AG04450 (cell line): Measurements from ENCODE around the gene CSNK1A1. TPM values are rescaled to one million over a fixed set of nuclear protein-coding genes. Genes with fewer than 3 reads are reported as not detected.
"Not testable (repeated sequence)": the region's sequence is repeated elsewhere in the genome, so short reads cannot be mapped to it uniquely, and the experiment has no call there.

Experiments
- CTCF ChIA-PET: fragments of 300-600, 350-600 bp; formaldehyde crosslinking; extraction: SDS; loops from one replicate; lab custom pipeline; 2022; ENCODE audit warnings: antibody characterized with exemption, inconsistent platforms; lab: Charles Lee
- POLR2A ChIA-PET: fragments of 350-600 bp; formaldehyde crosslinking; extraction: SDS; loops from one replicate; lab custom pipeline; 2021; ENCODE audit warnings: antibody characterized with exemption, inconsistent platforms; lab: Yijun Ruan, JAX
- DNase-seq: peaks from one replicate; pipeline ENCODE4 v3.0.0-alpha.2; 2011; ENCODE audit warnings: low read depth, low spot score
- H3K27ac ChIP-seq: one replicate; pipeline ENCODE4 v1.5.1; 2012; ENCODE audit warnings: low read depth, low read length, control low read depth
- H3K27me3 ChIP-seq: one replicate; pipeline ENCODE4 v1.6.0; 2012; ENCODE audit warnings: low read length; ENCODE audit not compliant: control insufficient read depth, insufficient read depth
- H3K4me3 ChIP-seq: 2 replicates; pipeline ENCODE4 v1.5.1; 2011; ENCODE audit warnings: mild to moderate bottlenecking, low read depth, low read length, control low read depth
- H3K9me3 ChIP-seq: 2 replicates; pipeline ENCODE4 v1.5.1; 2012; ENCODE audit warnings: low read length; ENCODE audit not compliant: control insufficient read depth, insufficient read depth
- polyA plus RNA-seq: library from polyadenylated mRNA; depleted of rRNA; stranded (reverse); fragments of >200 nt; gene quantifications from 2 replicates; pipeline ENCODE4 v1.2.3, GENCODE V29; 2011
- TF ChIP-seq, protein P1 (sequence below): IDR thresholded peaks from 2 replicates; pipeline ENCODE4 v1.5.1; 2011; ENCODE audit warnings: low read depth, low read length, control low read depth, inconsistent platforms

CSNK1A1 gene
- polyA plus RNA-seq, 1 experiment: 329 TPM

DNA sequence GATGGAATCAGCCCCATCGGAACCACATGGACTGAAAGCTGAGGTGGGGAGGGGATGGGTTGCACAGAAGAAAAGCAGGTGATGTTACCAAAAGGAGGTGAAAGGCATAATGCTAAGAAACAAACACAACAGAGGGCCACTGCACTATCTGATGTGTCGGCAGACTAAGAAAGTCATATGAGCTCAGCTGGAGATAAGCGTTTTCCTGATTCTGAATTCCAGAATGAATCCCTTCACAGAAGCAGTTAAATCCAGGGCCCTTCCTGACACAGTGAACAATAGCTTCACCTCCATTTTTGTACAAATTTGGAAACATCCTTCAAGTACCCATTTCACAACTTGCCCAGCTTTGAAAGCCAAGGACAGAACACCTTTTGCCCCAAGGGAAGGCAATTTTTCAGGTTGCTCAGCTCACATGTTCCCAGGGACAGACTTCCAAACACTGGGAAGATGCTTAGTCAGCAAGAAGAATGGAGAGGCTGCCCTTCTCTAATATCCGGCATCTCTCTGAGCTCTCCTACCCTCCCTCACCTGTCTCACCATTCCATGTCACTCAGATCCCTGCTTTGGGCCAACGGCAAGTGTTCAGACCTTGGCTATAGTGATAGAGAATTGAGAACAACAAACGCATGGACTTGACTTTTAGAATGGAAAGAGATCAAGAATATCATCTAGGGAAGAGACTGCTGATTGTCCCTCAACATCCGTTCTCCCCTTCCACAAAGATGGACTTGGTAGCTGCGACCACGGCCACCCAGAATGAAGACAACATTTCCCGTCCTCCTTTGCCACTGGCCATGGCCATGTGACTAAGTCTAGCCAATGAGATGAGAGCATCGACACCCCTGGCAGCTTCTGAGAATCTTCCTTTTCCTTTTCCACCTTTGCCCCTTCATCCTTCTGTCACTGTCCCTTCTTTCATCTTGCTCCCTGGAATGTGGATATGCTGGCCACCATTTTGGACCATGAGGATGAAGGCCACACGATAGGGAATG, 103.6 kb downstream of the CSNK1A1 start:
- CTCF ChIA-PET: interaction anchor here (0.6 to 4.1 kb wide), 9 partner anchors 13 to 171 kb away, joined by 3 to 36 read pairs (median 4); partner anchors contain the start of gene CSNK1A1
- no peak for DNase-seq
- Histone ChIP-seq H3K4me3 (no peak overlapping the region), H3K9me3 (no peaks in the 10 kb centered on the region), H3K27ac (peak overlapping the region; percentile 2), H3K27me3 (no peaks in the 10 kb centered on the region)
- POLR2A ChIA-PET: interaction anchor here (0.6 to 1.8 kb wide), 3 partner anchors 39 to 172 kb away, joined by 3 to 16 read pairs (median 6); no protein-coding TSS in a partner anchor
- TF ChIP-seq, protein P1, sequence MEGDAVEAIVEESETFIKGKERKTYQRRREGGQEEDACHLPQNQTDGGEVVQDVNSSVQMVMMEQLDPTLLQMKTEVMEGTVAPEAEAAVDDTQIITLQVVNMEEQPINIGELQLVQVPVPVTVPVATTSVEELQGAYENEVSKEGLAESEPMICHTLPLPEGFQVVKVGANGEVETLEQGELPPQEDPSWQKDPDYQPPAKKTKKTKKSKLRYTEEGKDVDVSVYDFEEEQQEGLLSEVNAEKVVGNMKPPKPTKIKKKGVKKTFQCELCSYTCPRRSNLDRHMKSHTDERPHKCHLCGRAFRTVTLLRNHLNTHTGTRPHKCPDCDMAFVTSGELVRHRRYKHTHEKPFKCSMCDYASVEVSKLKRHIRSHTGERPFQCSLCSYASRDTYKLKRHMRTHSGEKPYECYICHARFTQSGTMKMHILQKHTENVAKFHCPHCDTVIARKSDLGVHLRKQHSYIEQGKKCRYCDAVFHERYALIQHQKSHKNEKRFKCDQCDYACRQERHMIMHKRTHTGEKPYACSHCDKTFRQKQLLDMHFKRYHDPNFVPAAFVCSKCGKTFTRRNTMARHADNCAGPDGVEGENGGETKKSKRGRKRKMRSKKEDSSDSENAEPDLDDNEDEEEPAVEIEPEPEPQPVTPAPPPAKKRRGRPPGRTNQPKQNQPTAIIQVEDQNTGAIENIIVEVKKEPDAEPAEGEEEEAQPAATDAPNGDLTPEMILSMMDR: no peak

DNA sequence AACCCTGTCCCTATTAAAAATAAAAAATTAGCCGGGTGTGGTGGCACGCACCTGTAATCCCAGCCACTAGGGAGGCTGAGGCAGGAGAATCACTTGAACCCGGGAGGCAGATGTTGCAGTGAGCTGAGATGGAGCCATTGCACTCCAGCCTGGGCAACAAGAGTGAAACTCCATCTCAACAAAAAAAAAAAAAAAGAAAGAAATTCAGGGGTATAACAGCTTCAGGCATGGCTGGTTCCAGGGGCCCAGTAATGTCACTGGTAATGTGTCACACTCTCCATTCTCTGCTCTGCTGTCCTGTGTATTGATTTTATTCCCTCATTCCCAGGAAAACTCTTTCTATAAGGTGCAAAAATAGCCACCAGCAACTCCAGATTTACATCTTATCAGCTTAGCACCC, 104.4 kb downstream of the CSNK1A1 start:
- CTCF ChIA-PET: interaction anchor here (0.6 to 4.1 kb wide), 10 partner anchors 9 to 172 kb away, joined by 3 to 36 read pairs (median 12); partner anchors contain the start of gene CSNK1A1
- not testable (repeated sequence) for DNase-seq, H3K27ac ChIP-seq, H3K9me3 ChIP-seq, H3K27me3 ChIP-seq, H3K4me3 ChIP-seq
- POLR2A ChIA-PET: interaction anchor here (0.7 to 1.8 kb wide), 4 partner anchors 10 to 42 kb away, joined by 3 to 16 read pairs (median 4); no protein-coding TSS in a partner anchor

GRCh38 chr5:149445739-149446369, 105.4 kb downstream of the CSNK1A1 start:
- ChIA-PET CTCF (interaction anchor here (0.6 to 4.1 kb wide), 12 partner anchors 10 to 173 kb away, joined by 3 to 36 read pairs (median 7); partner anchors contain the start of gene CSNK1A1), POLR2A (interaction anchor here (0.6 to 1.8 kb wide), 12 partner anchors 10 to 165 kb away, joined by 3 to 16 read pairs (median 4); no protein-coding TSS in a partner anchor)
- H3K27me3 ChIP-seq: peaks cover 2% of the 10 kb centered on the region
- TF ChIP-seq, protein P1: peak; percentile 15; the same call in 1 of the 2 replicates
- DNase-seq: peak; percentile 88
- H3K27ac ChIP-seq: peak overlapping the region; percentile 94
- no peaks in the 10 kb centered on the region for H3K9me3 ChIP-seq
- no peak overlapping the region for H3K4me3 ChIP-seq

DNA sequence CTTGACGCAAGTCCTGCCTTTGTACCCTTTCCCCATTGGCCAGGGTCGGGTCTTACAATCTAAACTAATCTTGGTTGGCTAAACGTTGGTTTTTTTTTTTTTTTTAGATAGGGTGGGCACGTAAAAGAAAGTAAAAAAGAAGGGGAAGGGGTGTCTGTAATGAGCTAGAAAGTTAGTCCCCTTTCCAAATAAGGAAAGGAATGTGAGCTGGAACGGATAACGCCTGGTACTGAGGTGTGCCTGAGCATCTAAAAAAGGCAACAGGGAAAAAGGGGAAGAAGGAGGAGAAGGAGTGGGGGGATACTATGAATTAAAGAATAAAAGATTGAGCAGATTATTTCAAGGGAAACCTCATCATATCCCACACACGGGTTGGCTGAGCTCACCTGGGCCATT, 105.9 kb downstream of the CSNK1A1 start:
- H3K27ac ChIP-seq: peak overlapping the region; percentile 94
- DNase-seq: no peak
- POLR2A ChIA-PET: interaction anchor here (0.6 to 1.8 kb wide), 9 partner anchors 9 to 166 kb away, joined by 3 to 16 read pairs (median 4); no protein-coding TSS in a partner anchor
- TF ChIP-seq, protein P1: no peak
- no peaks in the 10 kb centered on the region for H3K9me3 ChIP-seq
- CTCF ChIA-PET: interaction anchor here (0.6 to 4.1 kb wide), 11 partner anchors 11 to 173 kb away, joined by 3 to 36 read pairs (median 8); partner anchors contain the start of gene CSNK1A1
- H3K27me3 ChIP-seq: peaks cover 2% of the 10 kb centered on the region
- H3K4me3 ChIP-seq: no peak overlapping the region

DNA sequence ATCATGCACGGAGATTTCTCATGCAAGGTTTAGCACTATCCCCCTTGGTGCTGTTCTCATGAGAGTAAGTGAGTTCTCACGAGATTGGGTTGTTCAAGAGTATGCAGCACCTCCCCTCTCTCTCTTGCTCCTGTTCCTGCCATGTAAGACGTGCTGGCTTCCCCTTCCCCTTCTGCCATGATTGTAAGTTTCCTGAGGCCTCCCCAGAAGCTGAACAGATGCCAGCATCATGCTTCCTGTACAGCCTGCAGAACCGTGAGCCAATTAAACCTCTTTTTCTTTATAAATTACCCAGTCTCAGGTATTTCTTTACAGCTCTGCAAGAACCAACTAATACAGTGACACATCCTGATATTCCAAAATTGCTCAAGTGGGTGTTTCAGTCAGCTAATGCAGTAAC, 106.8 kb downstream of the CSNK1A1 start:
- not testable (repeated sequence) for H3K27me3 ChIP-seq, DNase-seq, H3K9me3 ChIP-seq, H3K27ac ChIP-seq, H3K4me3 ChIP-seq
- POLR2A ChIA-PET: interaction anchor here (0.7 to 1.4 kb wide), 2 partner anchors 37 to 118 kb away, joined by 6 to 10 read pairs; no protein-coding TSS in a partner anchor
- CTCF ChIA-PET: interaction anchor here (0.8 to 4.1 kb wide), 5 partner anchors 77 to 175 kb away, joined by 3 to 36 read pairs (median 22); partner anchors contain the start of gene CSNK1A1
